Endothelial cell (in vitro differentiated cells): Measurements from ENCODE around the gene RALGPS1. TPM values are rescaled to one million over a fixed set of nuclear protein-coding genes. Genes with fewer than 3 reads are reported as not detected.
A peak's percentile ranks its signal among the peaks of the same experiment; 100 is the strongest.

Experiments used
- DNase-seq: peaks from one replicate; pipeline ENCODE4 v3.0.0; 2021; ENCODE audit warnings: low spot score
- H3K27ac Mint-ChIP-seq: one replicate; pipeline ENCODE4 v1.8.0; 2021; ENCODE audit warnings: mixed read lengths, inconsistent platforms; ENCODE audit not compliant: unreplicated experiment
- H3K27me3 Mint-ChIP-seq: one replicate; pipeline ENCODE4 v1.8.0; 2021; ENCODE audit warnings: mild to moderate bottlenecking, moderate library complexity, mixed read lengths, inconsistent platforms; ENCODE audit not compliant: unreplicated experiment
- H3K36me3 Mint-ChIP-seq: one replicate; pipeline ENCODE4 v1.8.0; 2021; ENCODE audit warnings: mild to moderate bottlenecking, low read depth, mixed read lengths, inconsistent platforms; ENCODE audit not compliant: unreplicated experiment
- H3K4me1 Mint-ChIP-seq: one replicate; pipeline ENCODE4 v1.8.0; 2021; ENCODE audit warnings: mild to moderate bottlenecking, mixed read lengths, inconsistent platforms; ENCODE audit not compliant: unreplicated experiment
- H3K4me3 Mint-ChIP-seq: one replicate; pipeline ENCODE4 v1.8.0; 2021; ENCODE audit warnings: mild to moderate bottlenecking, mixed read lengths, inconsistent platforms; ENCODE audit not compliant: unreplicated experiment
- H3K9me3 Mint-ChIP-seq: one replicate; pipeline ENCODE4 v1.8.0; 2021; ENCODE audit warnings: mixed read lengths, inconsistent platforms; ENCODE audit not compliant: unreplicated experiment
- total RNA-seq: library from RNA; stranded (reverse); fragmentation: NEBNext Ultra II Directional; extraction: Animal tissue kit (Norgen Biotek cat#: 25700); gene quantifications from one replicate; pipeline ENCODE4 v1.2.1, GENCODE V29; 2021; ENCODE audit not compliant: unreplicated experiment
- TF ChIP-seq, protein P1 (sequence below): fragments of 200-600 bp; sonication (generic); IDR thresholded peaks from one replicate; pipeline ENCODE4 v1.5.0; 2021; ENCODE audit warnings: antibody characterized with exemption; ENCODE audit not compliant: unreplicated experiment

RALGPS1 gene
- total RNA-seq, 1 donor from 2014 or later: 6.4 TPM

DNA sequence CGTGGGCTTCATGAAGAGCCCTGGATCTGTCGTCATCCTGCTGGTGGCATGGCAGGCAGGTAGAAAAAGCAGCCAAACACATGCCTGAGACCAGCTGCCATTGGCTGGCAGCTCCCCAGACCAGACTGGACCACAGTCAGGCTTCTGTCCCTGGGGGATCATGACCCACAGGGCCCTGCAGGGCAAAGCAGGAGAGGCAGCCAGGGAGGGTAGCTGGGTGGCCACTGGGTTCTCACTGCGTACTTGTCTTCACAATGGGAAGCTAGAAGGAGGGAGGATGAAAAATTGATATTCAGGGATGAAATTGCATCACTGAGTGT is 282.2 kb downstream of the RALGPS1 start:
- Mint-ChIP-seq H3K4me3 (no peak overlapping the region), H3K27me3 (peaks cover 3% of the 10 kb centered on the region), H3K4me1 (no peaks in the 10 kb centered on the region), H3K9me3 (no peaks in the 10 kb centered on the region), H3K36me3 (peaks cover 5% of the 10 kb centered on the region), H3K27ac (no peak overlapping the region)
- TF ChIP-seq, protein P1, sequence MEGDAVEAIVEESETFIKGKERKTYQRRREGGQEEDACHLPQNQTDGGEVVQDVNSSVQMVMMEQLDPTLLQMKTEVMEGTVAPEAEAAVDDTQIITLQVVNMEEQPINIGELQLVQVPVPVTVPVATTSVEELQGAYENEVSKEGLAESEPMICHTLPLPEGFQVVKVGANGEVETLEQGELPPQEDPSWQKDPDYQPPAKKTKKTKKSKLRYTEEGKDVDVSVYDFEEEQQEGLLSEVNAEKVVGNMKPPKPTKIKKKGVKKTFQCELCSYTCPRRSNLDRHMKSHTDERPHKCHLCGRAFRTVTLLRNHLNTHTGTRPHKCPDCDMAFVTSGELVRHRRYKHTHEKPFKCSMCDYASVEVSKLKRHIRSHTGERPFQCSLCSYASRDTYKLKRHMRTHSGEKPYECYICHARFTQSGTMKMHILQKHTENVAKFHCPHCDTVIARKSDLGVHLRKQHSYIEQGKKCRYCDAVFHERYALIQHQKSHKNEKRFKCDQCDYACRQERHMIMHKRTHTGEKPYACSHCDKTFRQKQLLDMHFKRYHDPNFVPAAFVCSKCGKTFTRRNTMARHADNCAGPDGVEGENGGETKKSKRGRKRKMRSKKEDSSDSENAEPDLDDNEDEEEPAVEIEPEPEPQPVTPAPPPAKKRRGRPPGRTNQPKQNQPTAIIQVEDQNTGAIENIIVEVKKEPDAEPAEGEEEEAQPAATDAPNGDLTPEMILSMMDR: no peak
- DNase-seq: no peak

DNA sequence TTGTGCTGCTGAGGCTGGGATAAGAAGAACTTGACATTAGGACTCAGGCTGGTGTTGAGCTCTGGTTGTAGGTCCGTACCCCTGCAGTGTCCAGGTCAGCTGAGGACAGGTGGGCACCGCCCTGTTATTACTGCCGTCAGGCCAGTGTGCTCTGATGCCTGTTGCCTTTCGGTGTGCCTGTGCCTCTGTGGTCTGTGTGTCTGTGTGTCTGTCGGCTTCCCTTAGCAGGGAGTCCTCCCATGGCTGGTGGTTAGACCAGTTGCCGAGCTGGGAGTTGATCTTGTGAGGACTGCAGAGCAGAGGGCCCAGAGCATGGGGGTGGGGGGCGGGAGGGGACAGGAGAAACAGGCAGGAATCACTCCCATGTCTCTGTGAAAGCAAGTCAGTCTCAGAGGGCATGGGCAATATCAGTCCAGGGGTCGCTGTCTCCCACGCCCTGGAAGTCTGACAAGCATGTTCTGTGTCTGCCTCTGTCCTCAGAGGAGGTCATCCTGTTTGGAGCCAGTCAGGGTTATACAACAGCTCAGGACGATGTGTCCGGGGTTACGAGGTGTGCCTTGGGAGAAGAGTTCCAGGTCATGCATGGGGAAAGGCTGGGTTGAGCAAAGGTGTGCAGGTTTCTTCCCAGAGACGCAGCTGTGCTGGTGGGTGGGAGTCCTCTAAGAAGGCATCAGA is 282.7 kb downstream of the RALGPS1 start:
- H3K36me3 Mint-ChIP-seq: peaks cover 5% of the 10 kb centered on the region
- no peak for DNase-seq
- TF ChIP-seq, protein P1: no peak
- H3K9me3 Mint-ChIP-seq: no peaks in the 10 kb centered on the region
- no peak overlapping the region for H3K4me3 Mint-ChIP-seq
- no peak overlapping the region for H3K27ac Mint-ChIP-seq
- H3K4me1 Mint-ChIP-seq: no peaks in the 10 kb centered on the region
- peaks cover 3% of the 10 kb centered on the region for H3K27me3 Mint-ChIP-seq

DNA sequence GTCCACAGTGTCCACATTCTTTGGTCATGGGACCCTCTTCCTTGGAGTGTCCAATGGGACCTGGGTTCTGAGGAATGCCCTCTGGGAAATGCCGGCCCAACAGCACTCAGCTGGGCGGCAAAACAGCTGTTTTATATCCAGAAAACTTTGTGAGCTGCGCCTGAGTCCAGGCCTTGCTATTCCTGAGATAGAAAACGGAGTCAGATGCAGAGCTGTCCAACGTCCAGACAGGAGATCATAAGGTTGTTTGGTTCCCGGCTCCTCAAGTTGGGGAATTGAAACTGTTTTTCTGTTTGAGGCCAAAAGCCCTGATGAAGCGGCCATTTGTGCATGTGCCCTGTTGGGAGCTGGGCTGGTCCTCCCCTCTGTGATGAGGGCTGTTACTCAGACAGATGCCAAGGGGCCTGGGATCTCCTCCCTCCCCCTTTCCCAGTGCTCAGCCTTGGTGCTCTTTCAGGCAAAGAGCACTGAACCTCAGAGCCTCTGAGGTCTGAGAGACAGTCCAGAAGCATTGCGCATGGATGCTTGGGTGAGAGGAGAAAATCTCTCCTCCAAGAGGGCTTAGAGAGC is 283.4 kb downstream of the RALGPS1 start:
- Mint-ChIP-seq H3K4me1 (no peaks in the 10 kb centered on the region), H3K36me3 (no peaks in the 10 kb centered on the region), H3K9me3 (no peaks in the 10 kb centered on the region), H3K4me3 (no peak overlapping the region), H3K27me3 (peaks cover 3% of the 10 kb centered on the region), H3K27ac (no peak overlapping the region)
- TF ChIP-seq, protein P1: no peak
- DNase-seq: no peak

DNA sequence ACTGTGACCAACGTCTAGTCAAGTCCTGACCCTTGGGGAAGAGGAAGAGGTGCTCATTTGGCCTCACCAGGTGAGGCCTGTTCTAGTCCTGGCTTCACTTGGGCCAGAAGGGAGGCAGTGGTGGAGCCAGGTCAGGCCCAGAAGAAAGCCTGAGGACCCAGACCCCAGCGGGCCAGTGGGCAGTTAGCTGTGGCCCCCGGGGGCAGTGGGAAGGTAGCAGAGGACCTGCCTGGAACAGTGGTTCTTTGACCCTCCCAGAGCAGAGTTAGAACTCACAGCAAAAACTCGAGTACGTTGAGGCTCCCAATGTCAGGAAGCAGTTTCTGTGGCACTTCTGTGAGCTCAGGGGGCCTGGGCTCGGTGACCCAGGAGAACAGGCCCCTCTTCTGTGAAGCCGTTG is 284.0 kb downstream of the RALGPS1 start:
- Mint-ChIP-seq H3K27me3 (peaks cover 3% of the 10 kb centered on the region), H3K9me3 (no peaks in the 10 kb centered on the region), H3K4me1 (no peaks in the 10 kb centered on the region), H3K4me3 (no peak overlapping the region), H3K27ac (no peak overlapping the region), H3K36me3 (no peaks in the 10 kb centered on the region)
- TF ChIP-seq, protein P1: no peak
- DNase-seq: no peak

DNA sequence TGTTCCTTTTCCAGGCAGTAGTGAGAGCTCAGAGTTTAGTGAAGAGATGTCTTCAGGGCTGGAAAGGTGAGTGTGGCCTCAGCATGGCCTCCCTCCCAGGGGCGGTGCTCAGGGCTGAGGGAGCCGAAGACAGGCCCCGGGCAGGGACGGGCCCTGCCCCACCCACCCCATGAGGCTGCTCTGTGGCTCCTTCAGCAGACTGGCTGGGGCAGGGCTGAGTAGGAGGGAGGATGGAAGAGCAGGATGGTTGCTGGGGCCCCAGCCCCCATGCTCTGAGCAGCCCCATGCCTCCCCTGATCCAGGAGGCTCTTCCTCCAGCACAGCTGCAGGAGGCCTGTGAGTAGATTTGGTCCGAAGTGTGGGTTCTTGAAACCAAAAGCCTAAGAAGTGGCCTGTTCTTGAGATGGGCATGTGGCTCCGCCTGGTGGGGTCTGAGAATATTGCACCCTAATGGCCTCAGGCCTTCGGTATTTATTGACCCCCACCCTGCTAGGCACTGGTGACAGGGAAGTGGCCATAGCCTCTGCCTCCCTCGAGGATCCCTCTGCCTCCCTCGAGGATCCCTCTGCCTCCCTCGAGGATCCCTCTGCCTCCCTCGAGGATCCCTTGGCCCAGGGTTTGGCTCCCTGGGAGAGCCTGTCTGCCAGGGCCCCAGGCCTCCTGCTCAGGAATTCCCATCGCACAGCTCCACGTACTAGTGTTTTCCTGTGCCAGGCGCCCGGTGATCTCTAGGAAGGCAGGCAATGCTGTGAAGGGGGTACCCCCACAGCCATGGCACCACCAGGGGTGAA is 284.6 kb downstream of the RALGPS1 start:
- no peak overlapping the region for H3K4me3 Mint-ChIP-seq
- TF ChIP-seq, protein P1: peak; percentile 97

More for the DNA sequence above, 284.6 kb downstream of the RALGPS1 start:
- Mint-ChIP-seq H3K27ac (no peak overlapping the region), H3K9me3 (no peaks in the 10 kb centered on the region), H3K4me1 (no peaks in the 10 kb centered on the region), H3K27me3 (peaks cover 3% of the 10 kb centered on the region), H3K36me3 (no peaks in the 10 kb centered on the region)
- DNase-seq: peak; percentile 82
